Activated naive CD8-positive, alpha-beta T cell treated with anti-CD3 and anti-CD28 coated beads for 36 hours (primary cell): ENCODE measurements around the gene LRP5. TPM values are rescaled to one million over a fixed set of nuclear protein-coding genes. Genes with fewer than 3 reads are reported as not detected.
"Not testable (repeated sequence)": the region's sequence is repeated elsewhere in the genome, so short reads cannot be mapped to it uniquely, and the experiment has no call there.

ENCODE experiments used
- DNase-seq: peaks from one replicate; pipeline ENCODE4 v3.0.0; 2021
- H3K27ac Mint-ChIP-seq: one replicate; pipeline ENCODE4 v1.8.0; 2022; ENCODE audit warnings: mild to moderate bottlenecking, moderate library complexity, mixed read lengths
- H3K27me3 Mint-ChIP-seq: one replicate; pipeline ENCODE4 v1.8.0; 2022; ENCODE audit warnings: mild to moderate bottlenecking, mixed read lengths
- H3K36me3 Mint-ChIP-seq: one replicate; pipeline ENCODE4 v1.8.0; 2021; ENCODE audit warnings: mild to moderate bottlenecking, mixed read lengths
- H3K4me1 Mint-ChIP-seq: one replicate; pipeline ENCODE4 v1.8.0; 2021; ENCODE audit warnings: mixed read lengths
- H3K4me3 Mint-ChIP-seq: one replicate; pipeline ENCODE4 v1.8.0; 2022; ENCODE audit warnings: mild to moderate bottlenecking, moderate library complexity, mixed read lengths
- H3K9me3 Mint-ChIP-seq: one replicate; pipeline ENCODE4 v1.8.0; 2022; ENCODE audit warnings: mixed read lengths
- total RNA-seq, 2 experiments: library from RNA; stranded (reverse); gene quantifications; one replicate each; pipeline ENCODE4 v1.2.3, GENCODE V29; 2021

The LRP5 gene
- total RNA-seq, 2 experiments from 2014 or later, result 12.7 to 15.4 TPM

- Mint-ChIP-seq H3K36me3 (peaks cover 29% of the 10 kb centered on the region), H3K27ac (no peak overlapping the region)
Measured at GRCh38 chr11:68424981-68425865, 112.8 kb downstream of the LRP5 start.

GRCh38 chr11:68425866-68426380 lies 113.5 kb downstream of the LRP5 start:
- Mint-ChIP-seq H3K36me3 (peaks cover 36% of the 10 kb centered on the region), H3K27ac (no peak overlapping the region), H3K27me3 (no peaks in the 10 kb centered on the region), H3K4me3 (no peak overlapping the region), H3K4me1 (no peaks in the 10 kb centered on the region), H3K9me3 (peaks cover 14% of the 10 kb centered on the region)
- DNase-seq, result no peak

More at GRCh38 chr11:68424981-68425865, 112.8 kb downstream of the LRP5 start:
- H3K27me3 Mint-ChIP-seq, result no peaks in the 10 kb centered on the region
- H3K9me3 Mint-ChIP-seq, result peaks cover 14% of the 10 kb centered on the region
- no peak overlapping the region for H3K4me3 Mint-ChIP-seq
- no peaks in the 10 kb centered on the region for H3K4me1 Mint-ChIP-seq
- no peak for DNase-seq

- Mint-ChIP-seq H3K36me3 (peaks cover 39% of the 10 kb centered on the region), H3K9me3 (peaks cover 14% of the 10 kb centered on the region), H3K4me3 (no peak overlapping the region), H3K4me1 (no peaks in the 10 kb centered on the region), H3K27me3 (no peaks in the 10 kb centered on the region), H3K27ac (no peak overlapping the region)
- no peak for DNase-seq
Measured at GRCh38 chr11:68429661-68430060, 117.3 kb downstream of the LRP5 start.

GRCh38 chr11:68430384-68430783 lies 118.0 kb downstream of the LRP5 start:
- H3K9me3 Mint-ChIP-seq, result peaks cover 14% of the 10 kb centered on the region
- DNase-seq, result no peak
- H3K36me3 Mint-ChIP-seq, result peaks cover 39% of the 10 kb centered on the region
- no peaks in the 10 kb centered on the region for H3K27me3 Mint-ChIP-seq
- no peaks in the 10 kb centered on the region for H3K4me1 Mint-ChIP-seq
- no peak overlapping the region for H3K27ac Mint-ChIP-seq
- H3K4me3 Mint-ChIP-seq, result no peak overlapping the region

GRCh38 chr11:68430801-68431200 lies 118.4 kb downstream of the LRP5 start:
- peaks cover 39% of the 10 kb centered on the region for H3K36me3 Mint-ChIP-seq
- no peaks in the 10 kb centered on the region for H3K27me3 Mint-ChIP-seq
- H3K27ac Mint-ChIP-seq, result no peak overlapping the region
- no peak for DNase-seq
- peaks cover 14% of the 10 kb centered on the region for H3K9me3 Mint-ChIP-seq
- no peaks in the 10 kb centered on the region for H3K4me1 Mint-ChIP-seq
- no peak overlapping the region for H3K4me3 Mint-ChIP-seq

- Mint-ChIP-seq H3K27me3 (no peaks in the 10 kb centered on the region), H3K9me3 (peaks cover 14% of the 10 kb centered on the region), H3K4me3 (no peak overlapping the region), H3K27ac (no peak overlapping the region), H3K36me3 (peaks cover 32% of the 10 kb centered on the region), H3K4me1 (no peaks in the 10 kb centered on the region)
- DNase-seq, result no peak
Measured at GRCh38 chr11:68431984-68432645, 119.7 kb downstream of the LRP5 start.

GRCh38 chr11:68432874-68433273 lies 120.5 kb downstream of the LRP5 start:
- H3K4me3 Mint-ChIP-seq, result no peak overlapping the region
- DNase-seq, result no peak
- no peak overlapping the region for H3K27ac Mint-ChIP-seq
- H3K4me1 Mint-ChIP-seq, result no peaks in the 10 kb centered on the region
- peaks cover 29% of the 10 kb centered on the region for H3K36me3 Mint-ChIP-seq
- H3K9me3 Mint-ChIP-seq, result peaks cover 14% of the 10 kb centered on the region
- no peaks in the 10 kb centered on the region for H3K27me3 Mint-ChIP-seq

GRCh38 chr11:68433541-68433940 lies 121.2 kb downstream of the LRP5 start:
- Mint-ChIP-seq H3K9me3 (peaks cover 12% of the 10 kb centered on the region), H3K27me3 (no peaks in the 10 kb centered on the region), H3K27ac (no peak overlapping the region), H3K36me3 (peaks cover 26% of the 10 kb centered on the region), H3K4me3 (no peak overlapping the region), H3K4me1 (no peaks in the 10 kb centered on the region)
- no peak for DNase-seq

GRCh38 chr11:68434159-68434558 lies 121.8 kb downstream of the LRP5 start:
- peaks cover 22% of the 10 kb centered on the region for H3K36me3 Mint-ChIP-seq
- not testable (repeated sequence) for H3K27ac Mint-ChIP-seq, H3K27me3 Mint-ChIP-seq, H3K9me3 Mint-ChIP-seq, H3K4me1 Mint-ChIP-seq, H3K4me3 Mint-ChIP-seq, DNase-seq

- H3K4me1 Mint-ChIP-seq, result no peaks in the 10 kb centered on the region
- no peak for DNase-seq
- peaks cover 4% of the 10 kb centered on the region for H3K36me3 Mint-ChIP-seq
- no peaks in the 10 kb centered on the region for H3K27me3 Mint-ChIP-seq
- H3K4me3 Mint-ChIP-seq, result no peak overlapping the region
- no peak overlapping the region for H3K27ac Mint-ChIP-seq
- H3K9me3 Mint-ChIP-seq, result no peaks in the 10 kb centered on the region
Measured at GRCh38 chr11:68436162-68436888, 123.9 kb downstream of the LRP5 start.

GRCh38 chr11:68436985-68437926 lies 124.9 kb downstream of the LRP5 start:
- Mint-ChIP-seq H3K4me1 (peaks cover 3% of the 10 kb centered on the region), H3K27me3 (no peaks in the 10 kb centered on the region), H3K27ac (no peak overlapping the region), H3K9me3 (no peaks in the 10 kb centered on the region), H3K36me3 (peaks cover 1% of the 10 kb centered on the region), H3K4me3 (no peak overlapping the region)
- DNase-seq, result no peak

GRCh38 chr11:68437927-68438657 lies 125.7 kb downstream of the LRP5 start:
- Mint-ChIP-seq H3K36me3 (peaks cover 4% of the 10 kb centered on the region), H3K27ac (no peak overlapping the region), H3K4me1 (peaks cover 3% of the 10 kb centered on the region), H3K4me3 (no peak overlapping the region), H3K27me3 (no peaks in the 10 kb centered on the region), H3K9me3 (no peaks in the 10 kb centered on the region)
- DNase-seq, result no peak

- peaks cover 3% of the 10 kb centered on the region for H3K4me1 Mint-ChIP-seq
- H3K27me3 Mint-ChIP-seq, result no peaks in the 10 kb centered on the region
- H3K36me3 Mint-ChIP-seq, result peaks cover 4% of the 10 kb centered on the region
- no peak overlapping the region for H3K4me3 Mint-ChIP-seq
- H3K9me3 Mint-ChIP-seq, result no peaks in the 10 kb centered on the region
- H3K27ac Mint-ChIP-seq, result no peak overlapping the region
- DNase-seq, result no peak
Measured at GRCh38 chr11:68438658-68439259, 126.4 kb downstream of the LRP5 start.
